NK-92 (cell line): Measurements from ENCODE around the gene MATK.

ENCODE experiments used
- DNase-seq: peaks from one replicate; lab custom pipeline; 2025; ENCODE audit not compliant: unreplicated experiment; lab: John Stamatoyannopoulos, UW

Gene MATK

DNA sequence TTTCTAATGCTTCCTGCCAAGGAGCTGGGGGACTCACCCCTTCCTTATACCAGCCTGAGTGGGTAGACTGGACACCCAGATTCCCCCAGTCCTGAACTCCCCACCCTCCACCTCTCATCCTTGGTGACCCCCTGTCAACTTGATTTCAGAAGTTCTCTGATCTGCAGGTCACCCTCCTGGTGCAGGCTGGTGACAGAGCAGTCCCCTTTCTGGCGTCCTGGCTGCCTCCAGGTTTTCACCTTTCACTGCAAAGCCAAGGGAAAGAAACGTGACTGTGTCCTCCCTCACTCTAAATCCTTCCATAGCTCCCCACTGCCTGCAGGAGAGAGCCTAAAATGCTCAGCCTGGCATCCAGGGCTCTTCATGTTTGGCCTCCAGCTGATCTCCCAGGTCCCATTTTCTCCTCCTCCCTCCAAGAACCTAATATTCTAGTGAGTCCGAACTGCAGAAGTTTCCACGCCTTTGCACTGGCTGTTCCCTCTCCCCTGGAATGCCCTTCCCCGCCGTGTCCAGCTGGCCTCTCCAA lies 4.1 kb upstream of the MATK start:
- DNase-seq: no peak

- no peak for DNase-seq
These were observed 3.0 kb upstream of the MATK start for GRCh38 chr19:3788996-3789778.

- DNase-seq: no peak
These were observed 687 bp downstream of the MATK start for GRCh38 chr19:3785451-3785937.

DNA sequence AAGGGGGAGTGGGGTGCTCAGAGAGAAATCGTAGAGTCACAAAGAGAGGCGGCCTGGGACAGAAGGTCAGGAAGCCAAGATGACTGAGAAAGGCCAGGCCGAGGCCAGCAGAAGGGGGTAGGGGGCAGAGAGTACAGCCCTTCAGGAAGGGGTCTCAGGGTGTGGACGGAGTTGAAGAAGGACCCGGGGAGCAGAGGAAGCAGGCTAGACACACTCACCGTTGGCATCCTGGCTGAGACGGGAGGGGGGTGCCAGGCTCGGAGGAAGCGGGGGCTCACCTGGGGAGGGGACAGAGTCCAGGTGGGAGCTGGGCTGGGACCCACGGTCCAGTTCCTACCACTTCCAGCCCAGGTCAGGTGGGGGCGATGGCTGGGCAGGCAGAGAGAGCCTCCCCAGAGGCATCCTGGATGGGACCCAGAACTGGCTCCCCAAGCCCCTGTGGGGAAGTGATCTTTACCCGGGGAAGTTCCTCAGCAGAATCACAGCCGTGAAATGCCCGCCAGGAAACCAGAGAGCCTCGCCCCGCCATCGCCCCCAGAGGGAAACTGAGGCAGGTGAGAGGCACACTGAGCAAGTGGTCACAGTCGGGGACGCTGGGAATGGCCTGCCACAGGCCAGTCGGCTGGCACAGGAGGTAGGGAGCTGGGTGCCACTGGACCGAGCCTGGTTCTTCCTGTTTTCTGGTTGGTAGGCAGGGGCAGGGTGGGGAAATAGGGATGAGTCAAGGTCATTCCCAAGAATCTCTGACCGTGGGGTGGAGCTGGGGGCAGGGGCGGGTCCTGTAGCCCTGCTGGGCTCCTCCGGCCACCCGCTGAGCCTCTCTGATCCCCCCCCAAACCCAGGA lies 1.4 kb downstream of the MATK start:
- DNase-seq: no peak

DNA sequence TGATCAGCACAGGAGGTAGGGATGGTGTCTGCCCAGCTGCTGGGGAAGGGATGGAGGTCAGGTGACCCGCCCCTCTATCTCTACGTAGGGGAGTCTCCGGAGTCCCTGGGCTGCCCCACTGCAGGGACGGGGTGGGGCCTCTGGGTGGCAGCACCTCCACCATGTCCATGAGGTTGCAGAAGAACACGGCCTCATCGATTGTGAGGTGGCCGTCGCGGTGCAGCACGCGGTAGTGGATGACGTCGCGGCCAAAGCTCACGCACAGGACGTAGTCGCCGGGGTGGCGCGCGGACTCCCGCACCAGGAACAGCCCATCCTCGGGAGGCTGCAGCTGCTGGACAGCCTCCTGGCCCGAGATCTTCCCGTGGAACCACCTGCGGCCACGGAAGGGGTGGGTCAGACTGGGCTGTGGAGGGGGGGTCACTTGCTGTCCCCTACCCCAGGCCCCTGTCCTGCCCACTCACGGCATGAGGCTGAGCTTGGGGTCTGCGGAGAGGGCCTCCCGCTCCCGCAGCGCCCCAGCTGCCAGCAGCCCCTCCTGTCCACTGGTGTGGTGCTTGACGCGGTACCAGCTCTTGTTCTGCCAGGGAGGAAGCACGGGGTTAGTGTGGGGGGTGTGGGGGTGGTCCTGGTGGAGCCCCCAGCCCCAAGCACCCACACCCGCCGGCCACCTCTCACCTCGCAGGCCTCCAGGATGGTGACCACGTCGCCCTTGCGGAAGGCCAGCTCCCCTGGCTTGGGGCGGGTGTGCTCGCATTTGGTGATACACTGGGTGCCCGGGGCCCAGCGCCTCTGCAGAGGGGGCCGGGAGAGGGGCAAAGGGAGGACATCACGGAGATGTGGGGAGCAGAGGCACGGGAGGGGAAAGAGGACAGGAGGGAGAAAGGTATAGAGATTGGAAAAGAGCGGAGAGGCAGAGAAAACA lies 2.3 kb downstream of the MATK start:
- no peak for DNase-seq

- no peak for DNase-seq
These were observed 3.3 kb downstream of the MATK start for GRCh38 chr19:3782903-3783302.

GRCh38 chr19:3782330-3782729 lies 3.9 kb downstream of the MATK start:
- DNase-seq: no peak

- no peak for DNase-seq
These were observed 4.6 kb downstream of the MATK start for GRCh38 chr19:3781603-3782002.

- DNase-seq: no peak
These were observed 5.3 kb downstream of the MATK start for GRCh38 chr19:3780786-3781304.

- no peak for DNase-seq
These were observed 7.1 kb downstream of the MATK start for GRCh38 chr19:3778899-3779723.

DNA sequence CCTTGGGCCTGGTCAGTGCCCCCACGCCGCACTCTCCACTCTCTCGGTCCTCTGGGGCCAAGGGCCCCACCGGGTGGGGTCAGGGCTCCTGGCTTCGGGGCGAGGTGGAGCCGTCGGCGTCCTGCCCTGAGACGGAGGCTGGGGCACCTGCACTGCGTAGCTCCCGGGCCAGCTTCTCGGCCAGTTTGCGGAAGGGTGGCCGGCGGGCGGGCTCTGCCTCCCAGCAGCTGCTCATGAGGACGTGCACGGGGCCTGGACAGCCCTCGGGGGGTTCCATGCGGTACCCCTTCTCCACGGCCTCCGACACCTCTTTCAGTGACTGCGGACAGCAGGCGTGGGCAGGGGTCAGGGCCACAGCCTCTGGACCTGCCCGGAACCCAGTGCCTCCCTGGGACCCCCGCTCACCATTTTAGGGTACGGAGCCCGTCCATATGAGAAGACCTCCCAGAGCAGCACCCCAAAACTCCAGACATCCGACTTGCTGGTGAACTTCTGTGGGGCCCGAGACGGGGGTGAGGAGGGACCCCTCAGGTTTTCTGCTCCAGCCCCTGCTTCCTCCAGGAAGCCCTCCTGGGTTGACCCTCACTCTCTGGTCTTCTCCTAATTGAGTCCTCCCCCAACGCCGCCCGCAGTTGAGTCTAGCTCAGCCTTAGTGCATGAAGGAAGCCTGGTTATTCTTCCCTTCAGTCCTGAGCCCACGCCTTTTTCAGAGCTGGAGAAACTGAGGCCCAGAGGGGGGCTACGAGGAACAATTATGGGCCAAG lies 7.9 kb downstream of the MATK start:
- DNase-seq: no peak

DNA sequence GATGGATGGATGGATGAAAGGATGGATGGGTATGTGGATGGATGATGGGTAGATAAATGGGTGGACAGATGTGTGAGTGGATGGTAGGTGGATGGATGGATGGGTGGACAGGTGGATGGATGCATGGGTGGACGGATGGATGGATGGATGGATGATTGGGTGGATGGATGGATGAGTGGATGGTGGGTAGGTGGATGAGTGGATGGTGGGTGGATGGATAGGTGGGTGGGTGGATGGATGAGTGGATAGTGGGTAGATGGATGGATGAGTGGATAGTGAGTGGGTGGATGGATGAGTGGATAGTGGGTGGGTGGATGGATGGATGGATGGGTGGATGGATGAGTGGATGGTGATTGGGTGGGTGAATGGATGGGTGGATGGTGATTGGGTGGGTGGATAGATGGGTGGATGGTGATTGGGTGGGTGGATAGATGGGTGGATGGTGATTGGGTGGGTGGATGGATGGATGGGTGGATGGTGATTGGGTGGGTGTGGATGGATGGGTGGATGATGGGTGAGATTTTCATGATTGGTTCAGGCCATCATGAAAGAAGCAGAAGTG lies 9.6 kb downstream of the MATK start:
- no peak for DNase-seq

DNA sequence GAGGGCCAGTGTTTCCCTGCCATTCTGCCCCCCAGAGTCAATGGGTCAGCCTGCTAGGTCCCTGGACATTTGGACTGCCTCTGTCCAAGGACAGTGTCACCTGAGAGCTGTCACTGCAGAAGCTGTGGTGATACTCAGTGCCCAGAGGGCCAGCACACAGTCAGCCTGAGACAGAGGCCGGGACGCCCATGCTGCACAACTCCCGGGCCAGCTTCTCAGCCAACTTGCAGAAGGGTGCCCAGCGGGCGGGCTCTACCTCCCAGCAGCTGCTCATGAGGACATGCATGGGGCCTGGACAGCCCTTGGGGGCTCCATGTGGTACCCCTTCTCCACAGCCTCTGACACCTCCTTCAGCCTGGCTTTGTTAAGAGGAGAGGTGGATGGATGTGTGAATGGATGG lies 10.3 kb downstream of the MATK start:
- DNase-seq: no peak

DNA sequence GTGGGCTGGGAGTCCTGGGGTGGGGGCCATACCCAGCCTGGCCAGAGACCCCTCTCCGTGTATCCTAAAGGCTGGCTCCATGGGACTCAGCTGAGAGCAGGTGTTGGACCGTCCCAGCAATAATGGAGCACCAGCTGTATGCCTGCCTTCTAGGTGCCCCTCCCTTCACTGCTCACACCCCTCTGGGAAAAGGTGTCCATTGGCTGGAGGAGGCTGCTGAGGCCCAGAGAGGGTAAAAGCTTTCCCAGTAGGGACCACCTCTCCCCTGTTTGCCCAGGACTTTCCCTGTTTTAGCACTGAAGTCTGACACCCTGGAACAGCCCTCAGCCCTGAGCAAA lies 10.8 kb downstream of the MATK start:
- no peak for DNase-seq

DNA sequence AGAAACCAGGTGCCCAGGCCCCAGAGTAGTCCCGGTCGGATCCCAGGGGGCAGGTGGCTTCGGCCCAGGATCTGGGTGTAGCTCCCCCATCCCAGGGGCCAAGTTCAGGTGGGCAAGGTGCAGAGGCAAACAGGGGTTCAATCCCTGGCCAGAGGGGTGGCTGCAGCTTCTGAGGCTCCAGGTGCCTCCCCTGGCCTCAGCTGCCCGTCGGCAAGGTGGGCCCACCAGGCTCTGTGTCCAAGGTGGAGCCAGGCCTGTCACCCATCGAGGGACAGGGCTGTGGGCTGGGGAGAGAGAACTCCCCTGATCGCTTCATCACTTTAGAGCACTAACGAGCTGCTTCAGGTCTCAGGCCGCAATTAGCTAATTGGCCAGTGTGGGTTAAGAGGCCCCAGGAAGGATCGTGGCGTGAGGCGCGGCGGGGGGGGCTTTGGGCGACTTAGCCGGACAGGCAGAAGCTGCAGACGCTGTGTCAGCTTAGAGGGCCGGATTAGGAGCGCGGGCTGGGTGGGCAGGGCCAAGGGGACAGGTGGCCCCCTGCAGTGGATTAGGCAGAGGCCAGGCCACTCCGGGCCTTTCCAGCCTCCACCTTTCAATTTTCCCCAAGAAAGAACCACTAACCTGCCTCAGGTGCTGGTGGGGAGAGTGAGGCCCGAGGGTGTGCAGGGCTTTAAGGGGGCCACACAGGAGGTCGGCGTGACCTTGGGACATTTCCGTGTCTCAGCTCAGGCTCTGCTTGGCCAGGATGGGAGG lies 11.4 kb downstream of the MATK start:
- DNase-seq: no peak

GRCh38 chr19:3773814-3774515 lies 12.2 kb downstream of the MATK start:
- DNase-seq: no peak

GRCh38 chr19:3771906-3772455 lies 14.2 kb downstream of the MATK start, which contains the start of gene RAX2:
TSS of gene RAX2 (minus strand) at chr19:3772228. CDS start at chr19:3771742, 486 bp downstream.
- no peak for DNase-seq
